DND-41 (cell line): ENCODE results near the gene NLRP11.

Source experiments
- EZH2 ChIP-seq: IDR thresholded peaks from 3 replicates; pipeline ENCODE4 v1.6.1; 2012; ENCODE audit warnings: borderline replicate concordance, low read depth, mild to moderate bottlenecking, moderate library complexity, low read length, inconsistent platforms; ENCODE audit not compliant: severe bottlenecking
- TF ChIP-seq, protein P1 (sequence below): IDR thresholded peaks from 2 replicates; pipeline ENCODE4 v1.5.1; 2012; ENCODE audit warnings: borderline replicate concordance, low read length, moderate library complexity, mild to moderate bottlenecking; ENCODE audit not compliant: poor library complexity, severe bottlenecking; ENCODE audit errors: extremely low read depth

DNA sequence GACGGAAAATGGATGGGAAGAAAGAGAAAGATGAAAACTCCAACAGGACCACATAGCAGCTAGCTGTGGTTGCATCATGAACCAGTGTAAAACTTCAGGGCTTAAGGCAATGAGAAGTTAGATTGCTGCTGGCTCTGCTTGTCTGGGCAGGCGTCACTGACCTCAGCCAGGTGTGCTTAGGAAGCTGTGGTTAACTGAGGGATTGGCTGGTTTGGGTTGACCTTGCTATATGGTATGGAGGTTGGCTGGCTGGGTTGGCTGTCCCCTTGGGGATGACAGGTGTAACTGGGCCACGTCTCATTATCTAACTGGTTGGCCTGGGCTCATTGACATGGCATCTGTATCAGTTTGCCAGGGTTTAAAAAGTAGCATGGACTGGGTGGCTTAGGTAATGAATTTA, 45.4 kb upstream of the NLRP11 start:
- TF ChIP-seq, protein P1, sequence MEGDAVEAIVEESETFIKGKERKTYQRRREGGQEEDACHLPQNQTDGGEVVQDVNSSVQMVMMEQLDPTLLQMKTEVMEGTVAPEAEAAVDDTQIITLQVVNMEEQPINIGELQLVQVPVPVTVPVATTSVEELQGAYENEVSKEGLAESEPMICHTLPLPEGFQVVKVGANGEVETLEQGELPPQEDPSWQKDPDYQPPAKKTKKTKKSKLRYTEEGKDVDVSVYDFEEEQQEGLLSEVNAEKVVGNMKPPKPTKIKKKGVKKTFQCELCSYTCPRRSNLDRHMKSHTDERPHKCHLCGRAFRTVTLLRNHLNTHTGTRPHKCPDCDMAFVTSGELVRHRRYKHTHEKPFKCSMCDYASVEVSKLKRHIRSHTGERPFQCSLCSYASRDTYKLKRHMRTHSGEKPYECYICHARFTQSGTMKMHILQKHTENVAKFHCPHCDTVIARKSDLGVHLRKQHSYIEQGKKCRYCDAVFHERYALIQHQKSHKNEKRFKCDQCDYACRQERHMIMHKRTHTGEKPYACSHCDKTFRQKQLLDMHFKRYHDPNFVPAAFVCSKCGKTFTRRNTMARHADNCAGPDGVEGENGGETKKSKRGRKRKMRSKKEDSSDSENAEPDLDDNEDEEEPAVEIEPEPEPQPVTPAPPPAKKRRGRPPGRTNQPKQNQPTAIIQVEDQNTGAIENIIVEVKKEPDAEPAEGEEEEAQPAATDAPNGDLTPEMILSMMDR: no peak
- TF ChIP-seq EZH2: no peak
